ENCODE results near the gene APBB1. TPM values are rescaled to one million over a fixed set of nuclear protein-coding genes. Genes with fewer than 3 reads are reported as not detected.

Gene APBB1
- total RNA-seq, 6 experiments from 2014 or later: 32.3 to 38.7 (median 35.4) TPM

GRCh38 chr11:6362873-6363678, 55.8 kb downstream of the APBB1 start:
- no peak overlapping the region for H3K27ac Mint-ChIP-seq

GRCh38 chr11:6362185-6362872, 56.6 kb downstream of the APBB1 start:
- no peak for TF ChIP-seq CTCF (IDR thresholded peaks at IDR 0.05)
- no peaks in the 10 kb centered on the region for H3K27me3 Mint-ChIP-seq (ENCODE audit: insufficient read depth)
- H3K4me3 Mint-ChIP-seq: no peak overlapping the region

More at GRCh38 chr11:6362873-6363678, 55.8 kb downstream of the APBB1 start:
- H3K36me3 Mint-ChIP-seq (ENCODE audit: low read depth): no peaks in the 10 kb centered on the region
- peak; percentile 91 for TF ChIP-seq CTCF (IDR thresholded peaks at IDR 0.05)
- H3K9me3 Mint-ChIP-seq: no peaks in the 10 kb centered on the region
- H3K27me3 Mint-ChIP-seq (ENCODE audit: insufficient read depth): no peaks in the 10 kb centered on the region
- no peak overlapping the region for H3K4me3 Mint-ChIP-seq
- peaks cover 9% of the 10 kb centered on the region for H3K4me1 Mint-ChIP-seq (ENCODE audit: low read depth)
- peak; percentile 77 for DNase-seq

GRCh38 chr11:6360183-6360582, 58.7 kb downstream of the APBB1 start:
- H3K36me3 Mint-ChIP-seq (ENCODE audit: low read depth): no peaks in the 10 kb centered on the region
- DNase-seq: no peak
- no peak overlapping the region for H3K27ac Mint-ChIP-seq
- no peaks in the 10 kb centered on the region for H3K9me3 Mint-ChIP-seq
- no peak overlapping the region for H3K4me3 Mint-ChIP-seq
- H3K27me3 Mint-ChIP-seq (ENCODE audit: insufficient read depth): no peaks in the 10 kb centered on the region
- TF ChIP-seq CTCF (IDR thresholded peaks at IDR 0.05): no peak
- peaks cover 29% of the 10 kb centered on the region for H3K4me1 Mint-ChIP-seq (ENCODE audit: low read depth)

More at GRCh38 chr11:6362185-6362872, 56.6 kb downstream of the APBB1 start:
- Mint-ChIP-seq H3K36me3 (ENCODE audit: low read depth) (no peaks in the 10 kb centered on the region), H3K9me3 (no peaks in the 10 kb centered on the region), H3K27ac (no peak overlapping the region), H3K4me1 (ENCODE audit: low read depth) (peaks cover 16% of the 10 kb centered on the region)
- no peak for DNase-seq

- H3K27ac Mint-ChIP-seq: peak overlapping the region; percentile 84
- peak; percentile 91 for DNase-seq
- peaks cover 1% of the 10 kb centered on the region; the same call in 1 of the 2 replicates for H3K27me3 Mint-ChIP-seq (ENCODE audit: insufficient read depth)
- TF ChIP-seq CTCF (IDR thresholded peaks at IDR 0.05): no peak
- H3K36me3 Mint-ChIP-seq (ENCODE audit: low read depth): no peaks in the 10 kb centered on the region
- H3K9me3 Mint-ChIP-seq: no peaks in the 10 kb centered on the region
- H3K4me1 Mint-ChIP-seq (ENCODE audit: low read depth): peaks cover 30% of the 10 kb centered on the region
- peak overlapping the region; percentile 52 for H3K4me3 Mint-ChIP-seq
These were observed 61.7 kb downstream of the APBB1 start for GRCh38 chr11:6357222-6357621.

GRCh38 chr11:6356503-6357055, 62.3 kb downstream of the APBB1 start:
- peaks cover 1% of the 10 kb centered on the region; the same call in 1 of the 2 replicates for H3K27me3 Mint-ChIP-seq (ENCODE audit: insufficient read depth)
- peak overlapping the region; percentile 52 for H3K4me3 Mint-ChIP-seq
- TF ChIP-seq CTCF (IDR thresholded peaks at IDR 0.05): no peak
- H3K36me3 Mint-ChIP-seq (ENCODE audit: low read depth): no peaks in the 10 kb centered on the region
- DNase-seq: no peak
- no peaks in the 10 kb centered on the region for H3K9me3 Mint-ChIP-seq
- H3K27ac Mint-ChIP-seq: peak overlapping the region; percentile 84
- peaks cover 35% of the 10 kb centered on the region for H3K4me1 Mint-ChIP-seq (ENCODE audit: low read depth)

Measured in HFFc6 (cell line).